Ovary (tissue), 3 donors: ENCODE data around the gene MAT2B.

Source experiments
- CTCF ChIP-seq, 3 donors: fragments of 450-650 bp in 2 of 3; fragments of 200-600 bp in 1 of 3; IDR thresholded peaks; one replicate each; pipeline versions ENCODE4 v1.5.1 to v1.8.0; 2016 to 2022; ENCODE audit warnings: antibody characterized with exemption in 3 of 3, mild to moderate bottlenecking in 1 of 3
- EP300 ChIP-seq: sonication (generic); formaldehyde crosslinking; IDR thresholded peaks from one replicate; pipeline ENCODE4 v1.6.1; 2017; ENCODE audit warnings: antibody characterized with exemption
- POLR2A ChIP-seq: fragments of 450-650 bp; IDR thresholded peaks from one replicate; pipeline ENCODE4 v1.6.1; 2017; ENCODE audit warnings: antibody characterized with exemption, mild to moderate bottlenecking, moderate library complexity
- donor health status: DM: no; HTN: no; CAD: no.

DNA sequence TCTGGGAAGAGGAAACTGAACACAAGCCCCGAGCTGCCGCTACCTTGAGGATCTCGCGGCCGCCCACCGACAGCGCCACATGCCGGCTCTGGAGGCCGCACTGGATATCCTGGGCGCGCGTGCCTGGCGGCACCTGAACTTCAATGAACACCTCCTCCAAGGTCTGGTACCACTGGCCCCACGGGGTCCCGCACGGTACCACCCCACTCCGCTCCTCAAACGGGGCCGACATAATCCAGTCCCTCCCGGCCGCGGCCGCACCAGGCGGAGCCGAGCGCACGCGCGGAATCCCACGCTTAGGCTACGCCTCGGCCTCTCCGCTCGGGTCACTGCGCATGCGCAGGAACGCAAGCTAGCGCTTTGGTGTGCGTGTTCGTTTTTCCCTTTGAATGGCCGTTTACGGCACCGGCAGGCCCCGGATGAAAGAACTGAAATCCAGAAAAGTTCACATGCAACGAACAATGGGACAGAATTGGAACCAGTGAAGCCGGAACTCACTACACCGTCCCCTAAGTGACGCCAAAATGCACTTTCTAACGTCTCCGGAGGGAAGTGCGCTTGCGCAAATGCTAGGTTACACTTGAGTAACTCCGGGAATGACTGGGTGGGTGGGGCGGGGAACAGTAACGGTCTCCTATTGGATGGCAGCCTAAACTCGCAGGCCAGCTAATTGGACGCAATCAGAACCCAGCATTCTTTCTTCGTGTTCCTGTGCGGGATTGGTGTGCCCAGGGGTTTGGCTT, 45.4 kb upstream of the MAT2B start, which contains the start of gene NUDCD2:
- peak in 2 of 3 donors; percentile 36 to 46 for TF ChIP-seq CTCF (IDR thresholded peaks at IDR 0.05)
- TF ChIP-seq POLR2A, result peak; percentile 77
- TF ChIP-seq EP300, result peak; percentile 46
